Posterior cingulate gyrus (tissue), 11 donors: ENCODE measurements around the gene PTPRN2.
"Not testable (repeated sequence)": the region's sequence is repeated elsewhere in the genome, so short reads cannot be mapped to it uniquely, and the experiment has no call there.

ENCODE experiments used
- DNase-seq, 10 donors: peaks; one replicate each; pipeline versions ENCODE4 v3.0.0 to v3.0.0-alpha.2; 2020 to 2021; ENCODE audit warnings: mixed read lengths in 3 of 10
- intact Hi-C: fragments of 100-400 bp; cut with DNase I; formaldehyde crosslinking; loops from one replicate; pipeline ENCODE4 v1.15.1; 2023

PTPRN2 gene

GRCh38 chr7:157596471-157596870 is 991.2 kb downstream of the PTPRN2 start:
- peak in 2 of 10 donors; percentile 44 to 47 for DNase-seq
- intact Hi-C loops = no loop called here

- peak in 2 of 10 donors; percentile 57 to 66 for DNase-seq
- intact Hi-C loops = no loop called here
Measured at GRCh38 chr7:157596026-157596425, 991.6 kb downstream of the PTPRN2 start.

GRCh38 chr7:157595086-157595855 is 992.4 kb downstream of the PTPRN2 start:
- DNase-seq = peak in 2 of 10 donors; percentile 32 to 63
- intact Hi-C loops = no loop called here

GRCh38 chr7:157594306-157594705 is 993.3 kb downstream of the PTPRN2 start:
- intact Hi-C loops = no loop called here

GRCh38 chr7:157593541-157593940 is 994.1 kb downstream of the PTPRN2 start:
- intact Hi-C loops = no loop called here
- peak in 2 of 10 donors; percentile 43 to 63 for DNase-seq

More at GRCh38 chr7:157594306-157594705, 993.3 kb downstream of the PTPRN2 start:
- DNase-seq = peak in 2 of 10 donors; percentile 49 to 66

GRCh38 chr7:157592636-157593320 is 994.8 kb downstream of the PTPRN2 start:
- peak in 2 of 10 donors; percentile 18 to 54 for DNase-seq
- intact Hi-C loops = not testable (repeated sequence)

- peak in 2 of 10 donors; percentile 56 to 69 for DNase-seq
- intact Hi-C loops = no loop called here
Measured at GRCh38 chr7:157590526-157590925, 997.1 kb downstream of the PTPRN2 start.

- DNase-seq = peak in 2 of 10 donors; percentile 83 to 87
- intact Hi-C loops = no loop called here
Measured at GRCh38 chr7:157589680-157590079, 997.9 kb downstream of the PTPRN2 start.

GRCh38 chr7:157587805-157588560 is 999.6 kb downstream of the PTPRN2 start:
- intact Hi-C loops = no loop called here
- DNase-seq = peak in 4 of 10 donors; percentile 39 to 87 (median 62)

- DNase-seq = peak in 2 of 10 donors; percentile 42 to 58
- intact Hi-C loops = no loop called here
Measured at GRCh38 chr7:157587051-157587804, 1000.4 kb downstream of the PTPRN2 start.

- DNase-seq = peak in 2 of 10 donors; percentile 45 to 74
- intact Hi-C loops = no loop called here
Measured at GRCh38 chr7:157586426-157586955, 1001.1 kb downstream of the PTPRN2 start.

- peak in 2 of 10 donors; percentile 64 to 66 for DNase-seq
- intact Hi-C loops = no loop called here
Measured at GRCh38 chr7:157585113-157585861, 1002.3 kb downstream of the PTPRN2 start.

GRCh38 chr7:157584420-157584819 is 1003.2 kb downstream of the PTPRN2 start:
- intact Hi-C loops = no loop called here
- DNase-seq = peak in 7 of 10 donors; percentile 42 to 90 (median 55)

GRCh38 chr7:157581740-157582139 is 1005.9 kb downstream of the PTPRN2 start:
- intact Hi-C loops = no loop called here
- peak in 1 of 10 donors; percentile 35 for DNase-seq

GRCh38 chr7:157580324-157580723 is 1007.3 kb downstream of the PTPRN2 start:
- intact Hi-C loops = no loop called here
- peak in 1 of 10 donors; percentile 34 for DNase-seq

GRCh38 chr7:157579425-157579824 is 1008.2 kb downstream of the PTPRN2 start:
- intact Hi-C loops = no loop called here
- DNase-seq = peak in 1 of 10 donors; percentile 72

GRCh38 chr7:157577796-157578339 is 1009.8 kb downstream of the PTPRN2 start:
- intact Hi-C loops = no loop called here
- DNase-seq = peak in 1 of 10 donors; percentile 86

GRCh38 chr7:157577061-157577460 is 1010.6 kb downstream of the PTPRN2 start:
- intact Hi-C loops = no loop called here
- DNase-seq = peak in 1 of 10 donors; percentile 49

- DNase-seq = peak in 1 of 10 donors; percentile 73
- intact Hi-C loops = no loop called here
Measured at GRCh38 chr7:157576415-157576814, 1011.2 kb downstream of the PTPRN2 start.
